PC-9 (cell line): ENCODE measurements around the gene CPTP. TPM values are rescaled to one million over a fixed set of nuclear protein-coding genes. Genes with fewer than 3 reads are reported as not detected.

Experiments used
- BruUV-seq: library from RNA; stranded (reverse); fragments of 400-500 nt; replicated peaks from 2 replicates; lab custom pipeline; 2021; lab: Mats Ljungman, UMichigan
- CTCF ChIA-PET: fragments of 300-600 bp; sonication (Branson Sonifier 250); formaldehyde crosslinking; loops from one replicate; lab custom pipeline; 2022; ENCODE audit warnings: antibody characterized with exemption; lab: Charles Lee
- POLR2A ChIA-PET: fragments of 300-600 bp; sonication (Branson Sonifier 250); formaldehyde crosslinking; loops from one replicate; lab custom pipeline; 2022; ENCODE audit warnings: antibody characterized with exemption; ENCODE audit not compliant: unreplicated experiment; lab: Charles Lee
- DNase-seq, 2 experiments: peaks; one replicate each; pipeline versions ENCODE4 v3.0.0 to v3.0.0-alpha.2; 2015 to 2022; ENCODE audit warnings: mixed read lengths in 1 of 2
- H2AFZ ChIP-seq: fragments of 200-600 bp; sonication (generic); 2 replicates; pipeline ENCODE4 v1.8.1; 2017; ENCODE audit warnings: antibody characterized with exemption
- H3F3A ChIP-seq: fragments of 200-600 bp; sonication (generic); 2 replicates; pipeline ENCODE4 v1.8.1; 2017; ENCODE audit warnings: antibody characterized with exemption, mild to moderate bottlenecking, low read depth; ENCODE audit not compliant: insufficient read depth
- H3K27ac ChIP-seq: fragments of 200-600 bp; sonication (generic); 2 replicates; pipeline ENCODE4 v1.6.1; 2016; ENCODE audit warnings: mixed run types
- H3K27me3 ChIP-seq: fragments of 200-600 bp; sonication (generic); 2 replicates; pipeline ENCODE4 v1.6.1; 2016; ENCODE audit warnings: low read depth, mixed run types; ENCODE audit not compliant: insufficient read depth
- H3K36me3 ChIP-seq: fragments of 200-600 bp; sonication (generic); 2 replicates; pipeline ENCODE4 v1.6.1; 2016; ENCODE audit warnings: low read depth, mixed run types
- H3K4me1 ChIP-seq: fragments of 200-600 bp; sonication (generic); replicated peaks from 2 replicates; pipeline ENCODE4 v1.6.1; 2016; ENCODE audit warnings: mixed run types; ENCODE audit not compliant: insufficient read depth
- H3K4me2 ChIP-seq: fragments of 200-600 bp; sonication (generic); 2 replicates; pipeline ENCODE4 v1.6.1; 2017; ENCODE audit warnings: mixed run types
- H3K4me3 ChIP-seq: fragments of 200-600 bp; sonication (generic); 2 replicates; pipeline ENCODE4 v1.6.1; 2016; ENCODE audit warnings: mixed run types
- H3K79me2 ChIP-seq: fragments of 200-600 bp; sonication (generic); 2 replicates; pipeline ENCODE4 v1.6.1; 2017; ENCODE audit warnings: low read depth, mixed run types
- H3K9me2 ChIP-seq: fragments of 200-600 bp; sonication (generic); 2 replicates; pipeline ENCODE4 v1.8.1; 2017; ENCODE audit warnings: mild to moderate bottlenecking; ENCODE audit not compliant: insufficient read depth
- H3K9me3 ChIP-seq: fragments of 200-600 bp; sonication (generic); 2 replicates; pipeline ENCODE4 v1.8.1; 2016; ENCODE audit warnings: low read depth; ENCODE audit not compliant: insufficient read depth
- H4K20me1 ChIP-seq: fragments of 200-600 bp; sonication (generic); 2 replicates; pipeline ENCODE4 v1.8.1; 2017; ENCODE audit not compliant: insufficient read depth
- CTCF ChIP-seq: fragments of 200-600 bp; sonication (generic); conservative IDR thresholded peaks from 2 replicates; pipeline ENCODE4 v1.6.1; 2017; ENCODE audit warnings: mixed run types, antibody characterized with exemption, mild to moderate bottlenecking, moderate library complexity
- EZH2 ChIP-seq: fragments of 200-600 bp; sonication (generic); IDR thresholded peaks from 2 replicates; pipeline ENCODE4 v1.8.0; 2017; ENCODE audit warnings: antibody characterized with exemption, low read depth
- intact Hi-C: fragments of 100-400 bp; cut with micrococcal nuclease; formaldehyde crosslinking; loops from one replicate; pipeline ENCODE4 v1.10.0; 2022; ENCODE audit not compliant: unreplicated experiment
- total RNA-seq: library from RNA; stranded (reverse); gene quantifications from 2 replicates; pipeline ENCODE4 v1.2.3, GENCODE V29; 2021

CPTP gene
- total RNA-seq, 1 experiment from 2014 or later = 33.7 TPM

DNA sequence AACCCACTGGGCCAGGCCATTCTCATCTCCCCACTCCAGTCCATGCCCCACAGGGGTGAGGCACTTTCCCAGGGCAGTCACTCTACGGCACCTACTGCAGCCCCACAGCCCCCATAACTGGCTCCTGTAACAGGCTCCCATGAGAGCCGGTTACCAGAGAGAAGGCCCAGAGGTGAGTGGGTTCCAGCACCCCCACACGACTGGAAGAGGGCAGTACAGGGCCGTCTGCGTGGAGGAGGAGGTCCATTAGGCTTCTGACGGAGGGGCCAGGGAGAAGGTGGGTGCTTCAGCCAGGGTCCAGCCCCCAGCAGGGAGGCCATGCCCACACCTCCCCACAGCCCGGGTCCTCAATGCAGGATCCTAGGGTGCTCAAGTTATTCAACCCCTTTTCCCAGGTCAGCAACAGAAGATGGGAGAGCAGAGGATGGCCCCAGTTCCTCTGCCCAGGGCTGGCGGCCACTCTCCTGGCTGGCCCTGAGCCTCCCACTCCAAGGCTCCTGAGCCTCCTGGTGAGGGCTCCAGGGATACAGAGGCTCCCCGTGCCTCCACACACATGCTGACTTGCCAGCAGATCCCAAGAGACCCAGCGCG lies 18.4 kb upstream of the CPTP start:
- Histone ChIP-seq H3K9me3 (no peaks in the 10 kb centered on the region), H3K4me1 (peaks cover 36% of the 10 kb centered on the region), H3K9me2 (no peaks in the 10 kb centered on the region), H3K27ac (no peak overlapping the region), H3F3A (peaks cover 24% of the 10 kb centered on the region; the same call in 1 of the 2 replicates), H3K79me2 (peaks cover 21% of the 10 kb centered on the region; the same call in 1 of the 2 replicates), H2AFZ (no peak overlapping the region), H3K27me3 (no peaks in the 10 kb centered on the region), H3K36me3 (no peaks in the 10 kb centered on the region), H3K4me3 (no peak overlapping the region), H3K4me2 (peak overlapping the region; percentile 98), H4K20me1 (peaks cover 18% of the 10 kb centered on the region; the same call in 1 of the 2 replicates)
- ChIA-PET CTCF (no interaction called here), POLR2A (no interaction called here)
- DNase-seq = no peak
- TF ChIP-seq CTCF (no peak), EZH2 (no peak)
- intact Hi-C loops = loop anchor here (10.0 kb wide), 2 partner anchors 199 to 301 kb away; partner anchors contain the start of gene HES4
- no TSS peak for BruUV-seq

- intact Hi-C loops = loop anchor here (10.0 kb wide), 2 partner anchors 198 to 302 kb away; partner anchors contain the start of gene HES4
- Histone ChIP-seq H3K9me3 (no peaks in the 10 kb centered on the region), H3K27ac (no peak overlapping the region), H3F3A (peaks cover 30% of the 10 kb centered on the region; the same call in 1 of the 2 replicates), H3K4me1 (peaks cover 36% of the 10 kb centered on the region), H4K20me1 (peaks cover 24% of the 10 kb centered on the region), H3K4me3 (peak overlapping the region; percentile 76), H2AFZ (no peak overlapping the region), H3K9me2 (no peaks in the 10 kb centered on the region), H3K4me2 (peak overlapping the region; percentile 98), H3K79me2 (peaks cover 21% of the 10 kb centered on the region; the same call in 1 of the 2 replicates), H3K36me3 (no peaks in the 10 kb centered on the region), H3K27me3 (no peaks in the 10 kb centered on the region)
- CTCF ChIA-PET = interaction anchor here (0.6 kb wide), 1 partner anchor 114 kb away, joined by 4 read pairs; the partner anchor contains the start of gene ANKRD65
- POLR2A ChIA-PET = no interaction called here
- no peak for TF ChIP-seq EZH2
- DNase-seq = no peak
- TSS peak; percentile 14 for BruUV-seq
Observed at GRCh38 chr1:1306661-1307260, 17.8 kb upstream of the CPTP start.

- H3K9me3 ChIP-seq = no peaks in the 10 kb centered on the region
- peaks cover 21% of the 10 kb centered on the region; the same call in 1 of the 2 replicates for H3K79me2 ChIP-seq
- H3K4me1 ChIP-seq = peaks cover 36% of the 10 kb centered on the region
- TF ChIP-seq EZH2 = no peak
- no peak for TF ChIP-seq CTCF
- BruUV-seq = no TSS peak
- intact Hi-C loops = loop anchor here (10.0 kb wide), 2 partner anchors 197 to 303 kb away; partner anchors contain the start of gene HES4
- no peaks in the 10 kb centered on the region for H3K36me3 ChIP-seq
- no peaks in the 10 kb centered on the region for H3K27me3 ChIP-seq
- peaks cover 25% of the 10 kb centered on the region for H4K20me1 ChIP-seq
- peak in 1 of 2 experiments; percentile 68 for DNase-seq
- peak overlapping the region; percentile 76 for H3K4me3 ChIP-seq
- H3F3A ChIP-seq = peaks cover 31% of the 10 kb centered on the region; the same call in 1 of the 2 replicates
- H3K9me2 ChIP-seq = no peaks in the 10 kb centered on the region
- H2AFZ ChIP-seq = 0 out of 2 replicates have a peak overlapping the region, but pooled peaks have one; percentile 60
- H3K4me2 ChIP-seq = peak overlapping the region; percentile 98
- ChIA-PET CTCF (interaction anchor here (0.6 kb wide), 1 partner anchor 114 kb away, joined by 4 read pairs; the partner anchor contains the start of gene ANKRD65), POLR2A (no interaction called here)
- no peak overlapping the region for H3K27ac ChIP-seq
Observed at GRCh38 chr1:1307261-1307922, 17.2 kb upstream of the CPTP start.
